Lower leg skin (tissue), 4 donors: ENCODE measurements around the gene CCDC91. TPM values are rescaled to one million over a fixed set of nuclear protein-coding genes. Genes with fewer than 3 reads are reported as not detected.

ENCODE experiments used
- DNase-seq, 2 donors: peaks; one replicate each; pipeline ENCODE4 v3.0.0-alpha.2; 2019; ENCODE audit warnings: low spot score in 2 of 2
- H3K4me3 ChIP-seq: fragments of 200-600 bp; sonication (generic); 2 replicates; pipeline ENCODE4 v1.5.1; 2017; ENCODE audit warnings: mild to moderate bottlenecking, low read depth; ENCODE audit not compliant: poor library complexity, severe bottlenecking
- POLR2A ChIP-seq, 2 donors: fragments of 450-650 bp; IDR thresholded peaks; one replicate each; pipeline ENCODE4 v1.6.1; 2016 to 2017; ENCODE audit warnings: antibody characterized with exemption in 2 of 2, mild to moderate bottlenecking in 1 of 2, moderate library complexity in 1 of 2
- WGBS, 2 donors: methylation state at CpG; one replicate each; pipeline ENCODE4 v1.1.5; 2018; 5-methylcytosine and 5-hydroxymethylcytosine counted together
- intact Hi-C: fragments of 100-400 bp; cut with DNase I; formaldehyde crosslinking; loops from one replicate; pipeline ENCODE4 v1.15.0; 2023; ENCODE audit warnings: low total_unique reads
- total RNA-seq, 4 donors: library from RNA; depleted of rRNA; stranded (reverse); fragments of >200 nt; gene quantifications; one replicate each; pipeline ENCODE4 v1.1.0, GENCODE V29; 2016
- TF ChIP-seq, protein P1 (sequence below), 3 donors: fragments of 450-650 bp; IDR thresholded peaks; one replicate each; pipeline ENCODE4 v1.5.1; 2016; ENCODE audit warnings: antibody characterized with exemption in 3 of 3, mild to moderate bottlenecking in 3 of 3, moderate library complexity in 2 of 3

The CCDC91 gene
- total RNA-seq, 4 donors from 2014 or later, result 13.8 to 31.0 (median 23.3) TPM

- H3K4me3 ChIP-seq, result no peak overlapping the region
- TF ChIP-seq, protein P1, sequence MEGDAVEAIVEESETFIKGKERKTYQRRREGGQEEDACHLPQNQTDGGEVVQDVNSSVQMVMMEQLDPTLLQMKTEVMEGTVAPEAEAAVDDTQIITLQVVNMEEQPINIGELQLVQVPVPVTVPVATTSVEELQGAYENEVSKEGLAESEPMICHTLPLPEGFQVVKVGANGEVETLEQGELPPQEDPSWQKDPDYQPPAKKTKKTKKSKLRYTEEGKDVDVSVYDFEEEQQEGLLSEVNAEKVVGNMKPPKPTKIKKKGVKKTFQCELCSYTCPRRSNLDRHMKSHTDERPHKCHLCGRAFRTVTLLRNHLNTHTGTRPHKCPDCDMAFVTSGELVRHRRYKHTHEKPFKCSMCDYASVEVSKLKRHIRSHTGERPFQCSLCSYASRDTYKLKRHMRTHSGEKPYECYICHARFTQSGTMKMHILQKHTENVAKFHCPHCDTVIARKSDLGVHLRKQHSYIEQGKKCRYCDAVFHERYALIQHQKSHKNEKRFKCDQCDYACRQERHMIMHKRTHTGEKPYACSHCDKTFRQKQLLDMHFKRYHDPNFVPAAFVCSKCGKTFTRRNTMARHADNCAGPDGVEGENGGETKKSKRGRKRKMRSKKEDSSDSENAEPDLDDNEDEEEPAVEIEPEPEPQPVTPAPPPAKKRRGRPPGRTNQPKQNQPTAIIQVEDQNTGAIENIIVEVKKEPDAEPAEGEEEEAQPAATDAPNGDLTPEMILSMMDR (IDR thresholded peaks at IDR 0.05), result no peak
- no peak for TF ChIP-seq POLR2A (IDR thresholded peaks at IDR 0.05)
- no peak for DNase-seq
- intact Hi-C loops, result no loop called here
Measured at GRCh38 chr12:28237423-28237822, 47.2 kb downstream of the CCDC91 start.

- intact Hi-C loops, result no loop called here
- H3K4me3 ChIP-seq, result no peak overlapping the region
- DNase-seq, result no peak
- TF ChIP-seq, protein P1 (IDR thresholded peaks at IDR 0.05), result no peak
- no peak for TF ChIP-seq POLR2A (IDR thresholded peaks at IDR 0.05)
- WGBS, 2 donors, result 94 to 96% methylated on average over 3 of the region's 3 CpGs
Measured at GRCh38 chr12:28239918-28240317, 49.7 kb downstream of the CCDC91 start.

GRCh38 chr12:28240853-28241252, 50.6 kb downstream of the CCDC91 start:
- intact Hi-C loops, result no loop called here
- no peak for DNase-seq
- no peak overlapping the region for H3K4me3 ChIP-seq
- TF ChIP-seq POLR2A (IDR thresholded peaks at IDR 0.05), result no peak
- TF ChIP-seq, protein P1 (IDR thresholded peaks at IDR 0.05), result no peak

- DNase-seq, result no peak
- TF ChIP-seq, protein P1 (IDR thresholded peaks at IDR 0.05), result no peak
- no peak for TF ChIP-seq POLR2A (IDR thresholded peaks at IDR 0.05)
- intact Hi-C loops, result no loop called here
- 87 to 96% methylated on average over 2 of the region's 2 CpGs for WGBS, 2 donors
- H3K4me3 ChIP-seq, result no peak overlapping the region
Measured at GRCh38 chr12:28242129-28242495, 51.9 kb downstream of the CCDC91 start.

GRCh38 chr12:28242496-28243309, 52.4 kb downstream of the CCDC91 start:
- no peak for DNase-seq
- no peak overlapping the region for H3K4me3 ChIP-seq
- WGBS, 2 donors, result 82 to 83% methylated on average over 9 of the region's 9 CpGs
- no peak for TF ChIP-seq POLR2A (IDR thresholded peaks at IDR 0.05)
- TF ChIP-seq, protein P1 (IDR thresholded peaks at IDR 0.05), result no peak
- intact Hi-C loops, result no loop called here

GRCh38 chr12:28243310-28243633, 53.0 kb downstream of the CCDC91 start:
- TF ChIP-seq POLR2A (IDR thresholded peaks at IDR 0.05), result no peak
- TF ChIP-seq, protein P1 (IDR thresholded peaks at IDR 0.05), result no peak
- 80 to 85% methylated on average over 2 of the region's 2 CpGs for WGBS, 2 donors
- H3K4me3 ChIP-seq, result no peak overlapping the region
- no peak for DNase-seq
- intact Hi-C loops, result no loop called here
